Measurements from ENCODE around the gene HOXD12.

DNA sequence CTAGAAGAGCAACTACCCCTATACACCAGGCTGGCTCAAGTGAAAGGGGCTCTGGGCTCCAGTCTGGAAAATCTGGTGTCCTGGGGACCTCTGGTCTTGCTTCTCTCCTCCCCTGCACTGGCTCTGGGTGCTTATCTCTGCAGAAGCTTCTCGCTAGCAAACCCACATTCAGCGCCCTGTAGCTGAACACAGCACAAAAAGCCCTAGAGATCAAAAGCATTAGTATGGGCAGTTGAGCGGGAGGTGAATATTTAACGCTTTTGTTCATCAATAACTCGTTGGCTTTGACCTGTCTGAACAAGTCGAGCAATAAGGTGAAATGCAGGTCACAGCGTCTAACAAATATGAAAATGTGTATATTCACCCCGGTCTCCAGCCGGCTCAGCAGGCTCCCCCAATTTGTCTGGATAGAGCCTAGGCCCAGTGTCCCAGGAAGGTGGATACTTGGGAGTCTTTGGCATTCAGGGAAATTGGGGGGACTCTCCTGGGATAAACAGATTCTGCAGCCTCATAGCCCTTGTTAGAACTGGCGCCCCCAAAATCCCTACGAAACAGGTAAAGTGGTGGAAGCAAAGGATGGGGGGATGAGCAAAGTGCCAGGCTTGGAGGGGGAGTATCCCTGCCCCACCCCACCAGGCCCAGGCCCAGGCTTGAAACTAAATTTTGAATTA lies 49.3 kb downstream of the HOXD12 start:
- TF ChIP-seq, protein P1, sequence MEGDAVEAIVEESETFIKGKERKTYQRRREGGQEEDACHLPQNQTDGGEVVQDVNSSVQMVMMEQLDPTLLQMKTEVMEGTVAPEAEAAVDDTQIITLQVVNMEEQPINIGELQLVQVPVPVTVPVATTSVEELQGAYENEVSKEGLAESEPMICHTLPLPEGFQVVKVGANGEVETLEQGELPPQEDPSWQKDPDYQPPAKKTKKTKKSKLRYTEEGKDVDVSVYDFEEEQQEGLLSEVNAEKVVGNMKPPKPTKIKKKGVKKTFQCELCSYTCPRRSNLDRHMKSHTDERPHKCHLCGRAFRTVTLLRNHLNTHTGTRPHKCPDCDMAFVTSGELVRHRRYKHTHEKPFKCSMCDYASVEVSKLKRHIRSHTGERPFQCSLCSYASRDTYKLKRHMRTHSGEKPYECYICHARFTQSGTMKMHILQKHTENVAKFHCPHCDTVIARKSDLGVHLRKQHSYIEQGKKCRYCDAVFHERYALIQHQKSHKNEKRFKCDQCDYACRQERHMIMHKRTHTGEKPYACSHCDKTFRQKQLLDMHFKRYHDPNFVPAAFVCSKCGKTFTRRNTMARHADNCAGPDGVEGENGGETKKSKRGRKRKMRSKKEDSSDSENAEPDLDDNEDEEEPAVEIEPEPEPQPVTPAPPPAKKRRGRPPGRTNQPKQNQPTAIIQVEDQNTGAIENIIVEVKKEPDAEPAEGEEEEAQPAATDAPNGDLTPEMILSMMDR (conservative IDR thresholded peaks at IDR 0.05; ENCODE audit: low read depth, low read length): no peak
- no peak for TF ChIP-seq EZH2 (IDR thresholded peaks at IDR 0.05; ENCODE audit: borderline replicate concordance, low read depth, low read length, poor library complexity, severe bottlenecking)
